Erythroblast (primary cell): ENCODE results near the gene LIN7B.

Source experiments
- DNase-seq, 2 experiments: peaks; one replicate each; lab custom pipeline; 2025; lab: John Stamatoyannopoulos, UW
- GATA1 ChIP-seq: IDR thresholded peaks from 2 replicates; pipeline ENCODE4 v1.6.1; 2011; ENCODE audit warnings: low read depth, mild to moderate bottlenecking, control low read depth, low read length, moderate library complexity
- POLR2A ChIP-seq: IDR thresholded peaks from 2 replicates; pipeline ENCODE4 v1.6.1; 2011; ENCODE audit warnings: mild to moderate bottlenecking, low read length

LIN7B gene

GRCh38 chr19:49104229-49104864 lies 9.8 kb upstream of the LIN7B start:
- TF ChIP-seq POLR2A (no peak), GATA1 (no peak)
- no peak for DNase-seq

DNA sequence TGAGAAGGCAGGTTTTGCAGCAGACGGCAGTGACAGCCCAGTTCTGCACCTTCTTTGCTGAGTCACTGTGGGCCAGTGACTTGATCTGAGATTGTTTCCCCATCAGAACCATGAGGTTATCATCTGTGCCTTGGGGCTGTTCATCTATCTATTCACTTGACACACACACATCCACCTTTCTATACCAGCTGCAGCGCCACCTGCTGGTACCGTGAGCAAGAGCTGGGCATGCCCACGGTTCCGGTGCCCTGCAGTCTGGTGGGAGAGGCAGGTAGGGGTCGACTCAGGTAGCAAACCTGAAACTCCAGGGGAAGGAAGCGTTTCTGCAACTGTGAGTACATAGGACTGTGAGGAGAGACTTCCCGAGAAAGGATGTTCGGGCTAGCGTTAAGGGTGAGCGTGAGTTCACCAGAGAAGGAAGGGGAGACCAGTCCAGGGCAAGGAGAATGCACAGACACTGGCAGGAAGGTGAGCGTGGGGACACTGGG lies 7.5 kb upstream of the LIN7B start:
- TF ChIP-seq POLR2A (no peak), GATA1 (no peak)

GRCh38 chr19:49107625-49108459 lies 6.3 kb upstream of the LIN7B start:
- no peak for DNase-seq
- TF ChIP-seq POLR2A = no peak

More for the DNA sequence above, 7.5 kb upstream of the LIN7B start:
- DNase-seq = peak; percentile 74 to 82

DNA sequence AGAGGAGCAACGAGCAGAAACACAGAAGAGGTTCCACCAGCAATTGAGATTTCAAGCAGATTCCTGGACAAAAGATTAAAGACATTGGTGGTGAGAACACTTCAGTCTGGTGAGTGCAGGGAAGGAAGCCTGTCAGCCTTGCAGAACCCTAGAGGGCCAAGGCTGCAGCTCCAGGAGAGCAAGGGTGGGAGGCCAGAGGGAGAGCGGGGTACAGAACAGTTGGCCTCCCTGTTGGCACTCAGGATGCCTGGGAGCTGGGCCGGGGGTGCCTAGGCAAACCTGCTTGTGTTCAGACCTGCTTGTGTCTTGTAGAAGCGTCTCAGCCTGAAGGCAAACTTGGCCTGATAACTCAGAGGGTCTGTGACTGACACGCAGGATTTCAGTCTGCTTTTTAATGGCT lies 5.1 kb upstream of the LIN7B start:
- no peak for DNase-seq
- TF ChIP-seq POLR2A (no peak), GATA1 (no peak)

- DNase-seq = no peak
These were observed 4.5 kb upstream of the LIN7B start for GRCh38 chr19:49109569-49110233.

DNA sequence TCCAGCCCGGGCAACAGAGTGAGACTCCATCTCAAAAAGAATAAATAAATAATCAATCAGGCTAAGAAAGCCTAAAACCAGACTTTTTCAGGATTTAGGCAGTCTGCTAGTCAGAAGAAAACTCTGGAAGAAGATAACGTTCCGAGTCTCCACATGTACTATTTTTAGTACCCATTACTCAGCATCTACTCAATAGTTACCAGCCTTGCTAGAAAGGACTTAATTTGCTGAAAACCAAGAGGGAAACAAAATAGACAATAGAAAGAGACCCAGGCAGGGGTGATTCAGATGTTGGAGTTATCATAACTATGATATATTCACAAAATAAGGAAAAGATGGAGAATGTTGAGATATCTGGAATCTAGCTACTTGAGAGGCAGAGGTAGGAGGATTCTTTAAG lies 3.6 kb upstream of the LIN7B start:
- DNase-seq = no peak
- no peak for TF ChIP-seq POLR2A
- no peak for TF ChIP-seq GATA1

More at GRCh38 chr19:49109569-49110233, 4.5 kb upstream of the LIN7B start:
- TF ChIP-seq GATA1 (no peak), POLR2A (no peak)

DNA sequence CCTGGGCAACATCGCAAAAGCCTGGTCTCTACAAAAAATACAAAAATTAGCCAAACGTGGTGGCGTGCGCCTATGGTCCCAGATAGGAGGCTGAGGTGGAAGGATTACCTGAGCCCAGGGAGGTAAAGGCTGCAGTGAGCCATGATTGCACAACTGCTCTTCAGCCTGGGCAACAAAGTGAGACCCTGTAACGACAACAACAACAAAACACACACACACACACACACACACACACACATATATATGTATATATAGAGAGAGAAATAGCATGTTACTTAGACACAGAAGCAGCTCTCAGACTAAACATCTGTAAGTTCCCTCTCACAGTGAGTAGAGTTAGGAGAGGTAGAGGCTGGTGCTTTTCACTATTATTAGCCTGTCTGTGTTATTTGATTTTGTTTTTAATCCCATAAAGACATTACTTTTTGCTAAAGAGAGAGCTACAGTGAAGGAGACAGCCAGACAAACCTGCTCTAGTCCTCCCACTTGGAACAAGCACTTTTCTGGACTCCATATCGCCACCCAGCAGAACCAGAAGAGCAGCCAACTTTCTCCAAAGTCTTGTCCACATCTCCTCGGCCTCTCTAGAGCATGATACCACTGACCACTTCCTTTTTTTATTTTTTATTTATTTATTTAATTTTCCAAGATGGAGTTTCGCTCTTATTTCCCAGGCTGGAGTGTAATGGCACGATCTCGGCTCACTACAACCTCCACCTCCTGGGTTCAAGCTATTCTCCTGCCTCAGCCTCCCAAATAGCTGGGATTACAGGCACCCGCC lies 2.8 kb upstream of the LIN7B start:
- no peak for TF ChIP-seq POLR2A
- no peak for DNase-seq

GRCh38 chr19:49114630-49115363 lies 627 bp downstream of the LIN7B start:
- no peak for TF ChIP-seq POLR2A
- TF ChIP-seq GATA1 = no peak
- DNase-seq = peak in 1 of 2 experiments; percentile 56

DNA sequence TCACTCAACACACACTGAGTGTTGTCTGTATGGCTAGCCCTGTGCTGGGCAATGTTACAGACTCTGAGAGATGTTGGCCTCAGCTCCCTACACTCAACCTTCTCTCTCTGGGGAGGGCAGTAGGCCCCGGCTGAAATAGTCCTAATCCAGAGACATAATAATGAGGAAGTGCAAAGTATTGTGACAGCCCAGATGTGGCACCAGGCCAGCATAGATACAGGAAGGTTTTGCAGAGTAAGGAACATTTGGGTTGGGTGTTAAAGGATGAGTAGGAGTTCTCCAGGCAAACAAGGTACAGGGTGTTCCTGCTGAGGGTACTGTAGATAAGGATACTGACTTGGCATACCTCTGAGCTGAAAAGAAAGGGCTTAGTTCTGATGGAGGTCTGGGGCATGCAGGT lies 2.4 kb downstream of the LIN7B start:
- TF ChIP-seq GATA1 = no peak
- TF ChIP-seq POLR2A = no peak
- no peak for DNase-seq

DNA sequence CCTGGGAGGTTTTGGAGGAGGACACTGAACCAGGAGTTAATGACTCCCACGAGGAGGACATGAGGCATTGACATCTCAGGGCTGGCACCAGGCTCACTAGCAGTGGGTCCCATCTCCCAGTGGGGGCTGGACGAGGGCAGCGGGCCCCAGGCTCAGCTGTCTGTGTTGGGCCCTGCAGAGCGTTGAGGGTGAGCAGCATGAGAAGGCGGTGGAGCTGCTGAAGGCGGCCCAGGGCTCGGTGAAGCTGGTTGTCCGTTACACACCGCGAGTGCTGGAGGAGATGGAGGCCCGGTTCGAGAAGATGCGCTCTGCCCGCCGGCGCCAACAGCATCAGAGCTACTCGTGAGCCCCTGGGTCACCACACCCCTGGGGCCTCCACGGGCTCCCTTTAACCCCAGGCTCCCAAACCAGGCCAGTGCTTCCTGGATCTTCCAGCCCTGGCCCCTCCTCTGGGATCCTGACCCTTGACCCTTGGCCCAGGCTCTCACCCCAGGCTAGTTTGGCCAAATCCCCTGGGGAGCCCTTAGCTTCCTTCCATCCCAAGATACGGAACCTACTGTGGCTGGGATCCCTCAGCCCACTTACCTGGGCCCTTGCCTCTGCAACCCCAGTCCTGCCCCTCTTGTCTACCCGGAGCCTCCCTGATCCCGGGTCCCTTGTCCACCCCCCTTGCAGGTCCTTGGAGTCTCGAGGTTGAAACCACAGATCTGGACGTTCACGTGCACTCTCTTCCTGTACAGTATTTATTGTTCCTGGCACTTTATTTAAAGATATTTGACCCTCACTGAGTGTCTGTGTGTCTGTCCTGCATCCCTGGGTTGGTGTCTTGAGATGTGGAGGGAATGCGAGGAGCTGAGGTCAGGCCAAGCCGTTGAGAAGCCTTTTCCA lies 3.8 kb downstream of the LIN7B start:
- TF ChIP-seq GATA1 (no peak), POLR2A (no peak)
- no peak for DNase-seq

DNA sequence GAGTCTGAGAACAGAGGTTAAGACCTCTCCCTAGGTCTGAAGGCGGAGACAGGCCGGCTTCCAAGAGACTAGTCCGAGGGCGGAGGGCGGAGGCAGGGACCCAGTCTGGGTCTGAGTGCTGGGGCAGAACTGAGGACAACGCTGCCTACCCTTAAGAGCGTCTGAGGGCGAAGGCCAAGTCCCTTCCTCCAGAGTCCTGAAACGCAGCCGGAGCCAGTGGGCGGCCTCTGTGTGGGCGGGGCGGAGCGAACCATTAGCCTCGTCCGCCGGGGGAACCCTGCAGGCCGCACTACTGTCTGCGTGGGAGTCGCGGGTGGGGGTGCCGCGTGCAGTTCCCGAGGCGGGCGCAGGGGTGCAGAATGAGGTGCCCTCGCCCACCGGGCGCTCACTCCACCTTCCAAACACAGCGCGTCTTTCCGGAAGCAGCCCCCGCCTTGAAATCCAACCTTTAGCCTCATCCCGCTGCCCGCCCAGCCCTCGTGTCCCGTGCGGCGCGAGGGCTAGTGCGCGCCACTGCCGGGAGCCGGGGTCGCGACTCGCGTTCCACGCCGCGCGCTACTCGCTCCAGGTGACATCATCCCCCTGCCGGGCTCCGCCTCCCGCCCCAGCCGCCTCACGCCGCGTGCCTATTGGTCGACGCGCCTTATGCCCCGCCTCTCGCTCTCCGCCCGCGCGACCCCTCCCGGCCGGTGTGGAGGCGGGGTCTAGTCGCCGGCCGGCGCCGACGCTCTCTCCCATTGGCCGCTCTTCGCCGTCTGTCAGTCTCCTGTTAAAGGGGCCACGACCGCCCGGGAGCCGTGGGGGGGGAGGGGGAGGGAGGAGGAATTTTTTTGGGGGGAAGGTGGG lies 4.6 kb downstream of the LIN7B start, which contains the start of gene C19orf73:
TSS of gene C19orf73 (minus strand) at position 579 of the 846 bp plus-strand sequence. CDS start at position 458, 121 bp downstream.
- peak; percentile 96 to 99 for DNase-seq
- peak; percentile 76 for TF ChIP-seq POLR2A
- no peak for TF ChIP-seq GATA1
